Mucosa of stomach (tissue), 1 donor: ENCODE results near the gene SLC28A3.
"Not testable (repeated sequence)": the region's sequence is repeated elsewhere in the genome, so short reads cannot be mapped to it uniquely, and the experiment has no call there.

ENCODE experiments used
- H3K27me3 ChIP-seq: one replicate; pipeline ENCODE4 v1.7.0; 2013; ENCODE audit warnings: mild to moderate bottlenecking, low read length; ENCODE audit not compliant: control insufficient read depth, insufficient read depth
- H3K36me3 ChIP-seq: one replicate; pipeline ENCODE4 v1.7.0; 2013; ENCODE audit warnings: low read length; ENCODE audit not compliant: control insufficient read depth, insufficient read depth
- H3K4me1 ChIP-seq: one replicate; pipeline ENCODE4 v1.7.0; 2013; ENCODE audit warnings: mild to moderate bottlenecking, low read length; ENCODE audit not compliant: control insufficient read depth, insufficient read depth
- H3K4me3 ChIP-seq: one replicate; pipeline ENCODE4 v1.7.0; 2013; ENCODE audit warnings: low read length
- H3K9ac ChIP-seq: one replicate; pipeline ENCODE4 v1.7.0; 2013; ENCODE audit warnings: mild to moderate bottlenecking, low read length, moderate library complexity
- H3K9me3 ChIP-seq: one replicate; pipeline ENCODE4 v1.7.0; 2013; ENCODE audit warnings: mild to moderate bottlenecking, low read length, moderate library complexity; ENCODE audit not compliant: control insufficient read depth
- donor health status: Pancreatic carcinoma.

Gene SLC28A3, protein sequence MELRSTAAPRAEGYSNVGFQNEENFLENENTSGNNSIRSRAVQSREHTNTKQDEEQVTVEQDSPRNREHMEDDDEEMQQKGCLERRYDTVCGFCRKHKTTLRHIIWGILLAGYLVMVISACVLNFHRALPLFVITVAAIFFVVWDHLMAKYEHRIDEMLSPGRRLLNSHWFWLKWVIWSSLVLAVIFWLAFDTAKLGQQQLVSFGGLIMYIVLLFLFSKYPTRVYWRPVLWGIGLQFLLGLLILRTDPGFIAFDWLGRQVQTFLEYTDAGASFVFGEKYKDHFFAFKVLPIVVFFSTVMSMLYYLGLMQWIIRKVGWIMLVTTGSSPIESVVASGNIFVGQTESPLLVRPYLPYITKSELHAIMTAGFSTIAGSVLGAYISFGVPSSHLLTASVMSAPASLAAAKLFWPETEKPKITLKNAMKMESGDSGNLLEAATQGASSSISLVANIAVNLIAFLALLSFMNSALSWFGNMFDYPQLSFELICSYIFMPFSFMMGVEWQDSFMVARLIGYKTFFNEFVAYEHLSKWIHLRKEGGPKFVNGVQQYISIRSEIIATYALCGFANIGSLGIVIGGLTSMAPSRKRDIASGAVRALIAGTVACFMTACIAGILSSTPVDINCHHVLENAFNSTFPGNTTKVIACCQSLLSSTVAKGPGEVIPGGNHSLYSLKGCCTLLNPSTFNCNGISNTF

GRCh38 chr9:84340535-84340934, at the start of gene SLC28A3:
TSS of gene SLC28A3 (minus strand) at chr9:84340758. CDS start at chr9:84340633, 125 bp downstream.
- peaks cover 17% of the 10 kb centered on the region for H3K4me1 ChIP-seq
- H3K36me3 ChIP-seq = no peaks in the 10 kb centered on the region
- no peak within 1 kb of the TSS for H3K4me3 ChIP-seq
- H3K27me3 ChIP-seq = no peaks in the 10 kb centered on the region
- peak within 1 kb of the TSS; percentile 14 for H3K9ac ChIP-seq
- H3K9me3 ChIP-seq = no peaks in the 10 kb centered on the region

- not testable (repeated sequence) for H3K4me1 ChIP-seq, H3K9ac ChIP-seq, H3K27me3 ChIP-seq, H3K36me3 ChIP-seq, H3K9me3 ChIP-seq, H3K4me3 ChIP-seq
Measured at GRCh38 chr9:84390254-84390653, 49.7 kb upstream of the SLC28A3 start.

GRCh38 chr9:84387821-84388220, 47.3 kb upstream of the SLC28A3 start:
- Histone ChIP-seq H3K36me3 (no peaks in the 10 kb centered on the region), H3K4me3 (no peak overlapping the region), H3K27me3 (no peaks in the 10 kb centered on the region), H3K9me3 (no peaks in the 10 kb centered on the region), H3K9ac (no peak overlapping the region), H3K4me1 (no peaks in the 10 kb centered on the region)

DNA sequence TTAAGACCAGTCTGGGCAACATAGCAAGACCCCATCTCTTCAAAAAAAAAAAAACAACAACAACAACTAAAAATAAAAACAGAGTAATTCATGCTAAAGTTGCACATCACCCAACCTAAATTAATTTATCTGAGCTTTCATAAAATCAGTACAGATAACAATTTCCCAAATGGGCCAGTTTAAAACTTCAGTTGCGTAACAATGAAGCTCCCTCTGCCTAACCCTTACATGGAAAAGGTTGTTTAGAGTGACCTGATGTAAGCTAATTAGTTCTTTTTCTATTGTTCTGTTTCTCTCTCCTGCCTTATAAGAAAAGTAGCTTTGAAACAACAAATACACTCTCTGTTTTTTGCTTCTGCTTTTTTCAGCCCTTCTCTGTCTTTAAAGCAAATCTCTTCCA, 46.2 kb upstream of the SLC28A3 start:
- no peak overlapping the region for H3K4me3 ChIP-seq
- H3K27me3 ChIP-seq = no peaks in the 10 kb centered on the region
- H3K9ac ChIP-seq = no peak overlapping the region
- H3K36me3 ChIP-seq = no peaks in the 10 kb centered on the region
- H3K4me1 ChIP-seq = no peaks in the 10 kb centered on the region
- H3K9me3 ChIP-seq = no peaks in the 10 kb centered on the region

GRCh38 chr9:84385386-84386040, 45.0 kb upstream of the SLC28A3 start:
- no peak overlapping the region for H3K9ac ChIP-seq
- H3K9me3 ChIP-seq = no peaks in the 10 kb centered on the region
- no peaks in the 10 kb centered on the region for H3K4me1 ChIP-seq
- H3K4me3 ChIP-seq = no peak overlapping the region
- no peaks in the 10 kb centered on the region for H3K27me3 ChIP-seq
- H3K36me3 ChIP-seq = no peaks in the 10 kb centered on the region

- Histone ChIP-seq H3K9ac (no peak overlapping the region), H3K4me1 (no peaks in the 10 kb centered on the region), H3K4me3 (no peak overlapping the region), H3K27me3 (no peaks in the 10 kb centered on the region), H3K9me3 (no peaks in the 10 kb centered on the region), H3K36me3 (no peaks in the 10 kb centered on the region)
Measured at GRCh38 chr9:84384617-84385016, 44.1 kb upstream of the SLC28A3 start.

DNA sequence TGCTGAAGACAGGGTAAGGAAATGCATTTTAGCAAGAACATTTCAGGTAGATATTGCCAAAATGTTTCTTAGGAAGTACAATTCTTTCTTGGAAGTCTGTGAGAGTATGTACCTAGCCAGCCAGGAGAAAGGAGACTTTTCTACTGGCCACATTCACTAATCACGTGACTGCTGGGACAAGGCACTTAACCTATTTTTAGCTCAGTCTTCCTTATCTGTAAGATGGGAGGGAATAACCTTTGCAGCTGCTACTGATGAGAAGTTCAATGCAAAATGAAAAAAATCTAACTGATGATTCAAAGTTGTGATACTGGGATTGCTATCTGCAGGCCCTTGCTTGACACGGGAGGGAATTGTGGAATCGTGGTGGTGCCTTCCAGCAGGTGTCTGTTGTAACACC, 42.6 kb upstream of the SLC28A3 start:
- no peak overlapping the region for H3K9ac ChIP-seq
- no peaks in the 10 kb centered on the region for H3K9me3 ChIP-seq
- H3K36me3 ChIP-seq = no peaks in the 10 kb centered on the region
- H3K4me3 ChIP-seq = no peak overlapping the region
- no peaks in the 10 kb centered on the region for H3K4me1 ChIP-seq
- H3K27me3 ChIP-seq = no peaks in the 10 kb centered on the region

DNA sequence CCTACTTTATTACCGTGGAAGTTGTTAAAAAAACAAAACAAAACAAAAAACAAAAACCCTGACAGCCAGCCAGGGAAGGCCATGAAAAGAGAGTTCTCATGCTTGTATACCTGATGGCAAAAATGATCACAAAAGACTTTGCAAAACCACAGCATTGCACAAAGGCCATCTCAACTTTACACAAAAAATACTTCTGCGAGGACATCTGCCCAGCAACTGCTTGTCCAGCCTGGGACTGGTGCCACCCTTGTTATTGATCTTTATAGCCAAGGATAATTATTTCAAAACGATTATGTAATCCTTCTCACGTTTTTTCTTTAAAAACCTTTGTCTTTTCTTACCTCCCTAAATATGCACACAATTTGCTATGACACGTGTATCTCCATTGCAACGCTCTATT, 42.2 kb upstream of the SLC28A3 start:
- Histone ChIP-seq H3K9ac (no peak overlapping the region), H3K4me1 (no peaks in the 10 kb centered on the region), H3K9me3 (no peaks in the 10 kb centered on the region), H3K27me3 (no peaks in the 10 kb centered on the region), H3K4me3 (no peak overlapping the region), H3K36me3 (no peaks in the 10 kb centered on the region)

GRCh38 chr9:84381508-84381907, 41.0 kb upstream of the SLC28A3 start:
- Histone ChIP-seq H3K4me1 (no peaks in the 10 kb centered on the region), H3K4me3 (no peak overlapping the region), H3K36me3 (no peaks in the 10 kb centered on the region), H3K9ac (no peak overlapping the region), H3K27me3 (no peaks in the 10 kb centered on the region), H3K9me3 (no peaks in the 10 kb centered on the region)

- H3K36me3 ChIP-seq = no peaks in the 10 kb centered on the region
- H3K4me3 ChIP-seq = no peak overlapping the region
- H3K27me3 ChIP-seq = no peaks in the 10 kb centered on the region
- H3K9ac ChIP-seq = no peak overlapping the region
- no peaks in the 10 kb centered on the region for H3K9me3 ChIP-seq
- H3K4me1 ChIP-seq = no peaks in the 10 kb centered on the region
Measured at GRCh38 chr9:84379740-84380139, 39.2 kb upstream of the SLC28A3 start.

DNA sequence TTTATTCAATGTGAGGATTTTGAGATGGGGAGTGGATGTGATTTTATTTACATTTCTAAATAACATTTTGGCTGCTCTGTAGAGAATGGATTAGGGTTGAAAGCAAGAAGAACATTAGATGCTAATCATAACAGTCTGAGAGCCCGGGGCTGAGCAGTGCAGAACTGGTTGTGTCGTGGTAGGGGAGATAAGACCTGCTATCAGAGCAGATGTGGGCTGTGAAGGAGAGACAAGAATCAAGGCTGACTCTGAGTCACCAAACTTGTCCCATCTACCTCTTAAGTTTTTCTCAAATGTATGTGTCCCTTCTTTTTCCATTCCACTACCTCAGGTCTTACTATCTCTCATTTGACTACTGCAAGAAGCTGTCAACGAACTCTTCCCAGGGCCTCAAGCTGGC, 35.4 kb upstream of the SLC28A3 start:
- Histone ChIP-seq H3K27me3 (no peaks in the 10 kb centered on the region), H3K9me3 (no peaks in the 10 kb centered on the region), H3K36me3 (no peaks in the 10 kb centered on the region), H3K4me3 (no peak overlapping the region), H3K4me1 (peaks cover 4% of the 10 kb centered on the region), H3K9ac (no peak overlapping the region)

GRCh38 chr9:84374516-84374915, 34.0 kb upstream of the SLC28A3 start:
- Histone ChIP-seq H3K36me3 (no peaks in the 10 kb centered on the region), H3K27me3 (no peaks in the 10 kb centered on the region), H3K9ac (no peak overlapping the region), H3K4me3 (no peak overlapping the region), H3K4me1 (peaks cover 4% of the 10 kb centered on the region), H3K9me3 (no peaks in the 10 kb centered on the region)
